ENCODE data around the gene EPHB1.

Gene EPHB1

GRCh38 chr3:134794950-134795745 lies at the start of gene EPHB1:
Gene EPHB1 (plus strand): TSS chr3:134795260.
- TF ChIP-seq TCF4 (CRISPR knock-in tag; IDR thresholded peaks at IDR 0.05; ENCODE audit: borderline replicate concordance) (no peak), OSR1 (CRISPR knock-in tag; IDR thresholded peaks at IDR 0.05) (no peak), GLIS3 (CRISPR knock-in tag; IDR thresholded peaks at IDR 0.05) (no peak), CSRNP3 (CRISPR knock-in tag; IDR thresholded peaks at IDR 0.05) (no peak), ARNTL (CRISPR knock-in tag; IDR thresholded peaks at IDR 0.05; ENCODE audit: borderline replicate concordance, low read depth) (no peak)
- peak; percentile 88 for ATAC-seq

GRCh38 chr3:134748698-134749097 lies 46.4 kb upstream of the EPHB1 start:
- no peak for ATAC-seq
- TF ChIP-seq ZNF8 (CRISPR knock-in tag; IDR thresholded peaks at IDR 0.05) = no peak
- TF ChIP-seq SNAI2 (CRISPR knock-in tag; IDR thresholded peaks at IDR 0.05) = no peak
- no peak for TF ChIP-seq ZNF70 (CRISPR knock-in tag; IDR thresholded peaks at IDR 0.05)

- no peak for ATAC-seq
- TF ChIP-seq ZNF565 (CRISPR knock-in tag; conservative IDR thresholded peaks at IDR 0.05; ENCODE audit: low read depth) (no peak), TSHZ2 (CRISPR knock-in tag; IDR thresholded peaks at IDR 0.05) (no peak), PATZ1 (CRISPR knock-in tag; IDR thresholded peaks at IDR 0.05; ENCODE audit: borderline replicate concordance) (no peak), CSDC2 (CRISPR knock-in tag; IDR thresholded peaks at IDR 0.05) (no peak), ZFP30 (CRISPR knock-in tag; IDR thresholded peaks at IDR 0.05) (no peak), ZNF8 (CRISPR knock-in tag; IDR thresholded peaks at IDR 0.05) (no peak), ZFP3 (CRISPR knock-in tag; IDR thresholded peaks at IDR 0.05) (no peak)
These were observed 45.9 kb upstream of the EPHB1 start for GRCh38 chr3:134749174-134749573.

GRCh38 chr3:134749802-134750553 lies 45.1 kb upstream of the EPHB1 start:
- no peak for TF ChIP-seq SNAI2 (CRISPR knock-in tag; IDR thresholded peaks at IDR 0.05)
- no peak for TF ChIP-seq ZFP3 (CRISPR knock-in tag; IDR thresholded peaks at IDR 0.05)
- TF ChIP-seq PATZ1 (CRISPR knock-in tag; IDR thresholded peaks at IDR 0.05; ENCODE audit: borderline replicate concordance) = no peak
- TF ChIP-seq ZNF70 (CRISPR knock-in tag; IDR thresholded peaks at IDR 0.05) = no peak
- TF ChIP-seq CREB5 (CRISPR knock-in tag; IDR thresholded peaks at IDR 0.05; ENCODE audit: low read depth) = no peak
- no peak for TF ChIP-seq ZNF565 (CRISPR knock-in tag; conservative IDR thresholded peaks at IDR 0.05; ENCODE audit: low read depth)

More at GRCh38 chr3:134749802-134750553, 45.1 kb upstream of the EPHB1 start:
- ATAC-seq = no peak

Measured in SK-N-SH treated with all-trans-retinoic acid at 6 μM for 48 hours (cell line).